ENCODE measurements around the gene THOC2.

GRCh38 chrX:123581586-123581985 is 151.3 kb downstream of the THOC2 start:
- no peak for TF ChIP-seq POLR2A (IDR thresholded peaks at IDR 0.05)
- TF ChIP-seq, protein P1, sequence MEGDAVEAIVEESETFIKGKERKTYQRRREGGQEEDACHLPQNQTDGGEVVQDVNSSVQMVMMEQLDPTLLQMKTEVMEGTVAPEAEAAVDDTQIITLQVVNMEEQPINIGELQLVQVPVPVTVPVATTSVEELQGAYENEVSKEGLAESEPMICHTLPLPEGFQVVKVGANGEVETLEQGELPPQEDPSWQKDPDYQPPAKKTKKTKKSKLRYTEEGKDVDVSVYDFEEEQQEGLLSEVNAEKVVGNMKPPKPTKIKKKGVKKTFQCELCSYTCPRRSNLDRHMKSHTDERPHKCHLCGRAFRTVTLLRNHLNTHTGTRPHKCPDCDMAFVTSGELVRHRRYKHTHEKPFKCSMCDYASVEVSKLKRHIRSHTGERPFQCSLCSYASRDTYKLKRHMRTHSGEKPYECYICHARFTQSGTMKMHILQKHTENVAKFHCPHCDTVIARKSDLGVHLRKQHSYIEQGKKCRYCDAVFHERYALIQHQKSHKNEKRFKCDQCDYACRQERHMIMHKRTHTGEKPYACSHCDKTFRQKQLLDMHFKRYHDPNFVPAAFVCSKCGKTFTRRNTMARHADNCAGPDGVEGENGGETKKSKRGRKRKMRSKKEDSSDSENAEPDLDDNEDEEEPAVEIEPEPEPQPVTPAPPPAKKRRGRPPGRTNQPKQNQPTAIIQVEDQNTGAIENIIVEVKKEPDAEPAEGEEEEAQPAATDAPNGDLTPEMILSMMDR (IDR thresholded peaks at IDR 0.05) = no peak

Measured in adrenal gland (tissue), 5 donors.